Right lobe of liver (tissue), 4 donors: ENCODE data around the gene ANXA6.

ENCODE experiments used
- CTCF ChIP-seq, 4 donors: fragments of 200-600 bp in 3 of 4; fragments of 450-650 bp in 1 of 4; IDR thresholded peaks; one replicate each; pipeline versions ENCODE4 v1.5.1 to v1.8.0; 2016 to 2022; ENCODE audit warnings: antibody characterized with exemption in 4 of 4, mild to moderate bottlenecking in 2 of 4
- POLR2A ChIP-seq: fragments of 450-650 bp; IDR thresholded peaks from one replicate; pipeline ENCODE4 v1.6.1; 2017; ENCODE audit warnings: antibody characterized with exemption, mild to moderate bottlenecking
- donor health status: DM: no; HTN: no; CAD: no.
- donor health status: DM: no; HTN: no; CAD: no.
- donor health status: DM: no; HTN: yes; CAD: no.

DNA sequence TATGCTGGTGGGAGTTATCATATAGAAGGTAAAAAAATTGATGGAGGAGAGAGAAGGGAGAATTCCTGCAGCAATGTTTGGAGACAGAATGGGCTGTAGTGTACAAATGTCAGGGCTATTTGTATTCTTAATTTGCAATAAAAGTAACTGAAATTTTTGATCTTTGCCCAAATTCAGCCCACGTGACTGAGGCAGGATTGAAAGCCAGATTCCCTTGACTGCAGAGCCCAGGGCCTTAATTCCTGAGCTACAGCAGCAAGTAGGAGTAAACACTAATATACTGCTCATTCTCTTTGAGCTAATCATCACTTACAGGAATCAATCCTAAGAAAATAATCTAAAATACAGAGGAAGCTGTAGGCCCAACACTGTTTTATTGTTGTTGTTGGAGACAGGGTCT, 5.2 kb upstream of the ANXA6 start:
- TF ChIP-seq CTCF (IDR thresholded peaks at IDR 0.05) (no peak), POLR2A (no peak)
